AG09309 (cell line): ENCODE measurements around the gene DRC3.

Source experiments
- DNase-seq: peaks from one replicate; pipeline ENCODE4 v3.0.0-alpha.2; 2010; ENCODE audit warnings: low read depth
- H3K4me3 ChIP-seq: 2 replicates; pipeline ENCODE4 v1.5.1; 2011; ENCODE audit warnings: mild to moderate bottlenecking, low read depth, low read length, moderate library complexity; ENCODE audit not compliant: control insufficient read depth
- TF ChIP-seq, protein P1 (sequence below): IDR thresholded peaks from 2 replicates; pipeline ENCODE4 v1.5.1; 2011; ENCODE audit warnings: mild to moderate bottlenecking, low read depth, low read length, inconsistent platforms; ENCODE audit not compliant: insufficient read depth, control insufficient read depth; ENCODE audit errors: missing control alignments

The DRC3 gene

DNA sequence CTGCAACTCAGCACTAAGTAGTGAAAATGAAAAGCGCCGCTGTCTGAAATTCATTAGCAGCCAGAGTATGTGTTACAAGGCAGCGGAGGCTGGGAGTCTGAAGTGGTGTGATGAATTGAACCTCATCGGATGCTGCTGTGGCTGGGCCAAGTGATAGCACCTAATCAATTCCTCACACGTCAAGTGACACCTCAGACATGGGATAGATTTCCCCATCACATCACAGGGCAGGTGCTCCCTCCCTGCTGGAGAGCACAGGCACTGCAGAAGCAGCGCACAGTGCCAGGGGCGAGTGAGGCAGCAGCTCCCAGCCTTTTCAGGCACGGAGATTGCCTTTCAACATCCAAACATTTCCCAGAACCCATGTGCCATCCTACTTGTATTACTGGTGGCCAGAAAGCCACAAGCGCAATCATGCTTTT is 32.2 kb downstream of the DRC3 start:
- no peak for DNase-seq
- TF ChIP-seq, protein P1, sequence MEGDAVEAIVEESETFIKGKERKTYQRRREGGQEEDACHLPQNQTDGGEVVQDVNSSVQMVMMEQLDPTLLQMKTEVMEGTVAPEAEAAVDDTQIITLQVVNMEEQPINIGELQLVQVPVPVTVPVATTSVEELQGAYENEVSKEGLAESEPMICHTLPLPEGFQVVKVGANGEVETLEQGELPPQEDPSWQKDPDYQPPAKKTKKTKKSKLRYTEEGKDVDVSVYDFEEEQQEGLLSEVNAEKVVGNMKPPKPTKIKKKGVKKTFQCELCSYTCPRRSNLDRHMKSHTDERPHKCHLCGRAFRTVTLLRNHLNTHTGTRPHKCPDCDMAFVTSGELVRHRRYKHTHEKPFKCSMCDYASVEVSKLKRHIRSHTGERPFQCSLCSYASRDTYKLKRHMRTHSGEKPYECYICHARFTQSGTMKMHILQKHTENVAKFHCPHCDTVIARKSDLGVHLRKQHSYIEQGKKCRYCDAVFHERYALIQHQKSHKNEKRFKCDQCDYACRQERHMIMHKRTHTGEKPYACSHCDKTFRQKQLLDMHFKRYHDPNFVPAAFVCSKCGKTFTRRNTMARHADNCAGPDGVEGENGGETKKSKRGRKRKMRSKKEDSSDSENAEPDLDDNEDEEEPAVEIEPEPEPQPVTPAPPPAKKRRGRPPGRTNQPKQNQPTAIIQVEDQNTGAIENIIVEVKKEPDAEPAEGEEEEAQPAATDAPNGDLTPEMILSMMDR = peak; percentile 26
- no peak overlapping the region for H3K4me3 ChIP-seq

DNA sequence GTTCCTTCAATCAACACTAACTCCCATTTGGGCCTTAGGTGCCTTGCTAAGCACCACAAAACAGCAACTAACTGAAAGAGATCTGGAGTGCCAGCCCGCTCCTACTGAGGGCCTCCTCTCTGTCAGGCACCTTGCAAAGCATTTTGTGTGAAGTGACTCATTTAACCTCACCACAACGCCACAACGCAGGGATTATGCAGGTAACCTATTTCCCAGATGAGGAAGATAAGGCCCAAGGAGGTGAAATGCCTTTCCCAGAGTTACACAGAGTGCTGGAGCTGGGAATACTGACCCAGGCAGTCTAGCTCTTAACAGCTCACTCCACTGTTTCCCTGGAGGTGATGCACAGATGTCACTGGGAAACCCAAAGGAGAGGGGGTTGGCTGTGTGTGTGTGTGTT is 32.8 kb downstream of the DRC3 start:
- TF ChIP-seq, protein P1 = no peak
- H3K4me3 ChIP-seq = no peak overlapping the region
- DNase-seq = no peak

DNA sequence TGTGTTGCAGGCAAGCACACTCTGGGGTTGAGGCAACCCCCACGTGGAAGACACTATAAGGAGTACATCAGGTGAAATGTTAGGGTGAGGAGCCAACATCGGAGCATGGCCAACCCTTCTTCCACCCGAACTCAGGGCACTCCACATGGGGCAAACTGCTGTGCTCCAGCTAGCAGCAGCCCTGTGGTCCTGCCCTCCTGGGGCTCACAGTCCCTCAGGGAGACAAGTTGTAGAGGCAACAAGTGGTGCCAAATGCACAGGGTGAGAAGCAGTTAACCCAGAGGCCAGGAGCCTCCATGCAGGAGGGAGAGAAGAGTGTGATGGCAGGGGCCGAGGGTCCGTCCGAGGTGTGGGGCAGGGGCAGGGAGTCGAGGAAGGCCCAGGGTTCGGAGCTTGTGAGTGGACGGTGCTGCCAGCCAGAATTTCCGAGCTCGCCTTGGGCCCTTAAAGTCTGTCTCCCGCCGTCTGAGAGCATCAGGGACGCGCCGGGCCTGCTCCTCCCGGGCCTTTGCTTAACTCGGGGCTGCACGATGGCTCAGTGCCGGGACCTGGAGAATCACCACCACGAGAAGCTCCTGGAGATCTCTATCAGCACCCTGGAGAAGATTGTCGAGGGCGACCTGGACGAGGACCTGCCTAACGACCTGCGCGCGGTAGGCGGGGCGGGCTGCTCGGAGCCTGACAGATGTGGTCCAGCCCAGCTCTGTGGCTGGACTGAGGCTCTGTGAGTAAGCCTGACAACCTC is 34.0 kb downstream of the DRC3 start:
- no peak overlapping the region for H3K4me3 ChIP-seq
- TF ChIP-seq, protein P1 = no peak
- no peak for DNase-seq

DNA sequence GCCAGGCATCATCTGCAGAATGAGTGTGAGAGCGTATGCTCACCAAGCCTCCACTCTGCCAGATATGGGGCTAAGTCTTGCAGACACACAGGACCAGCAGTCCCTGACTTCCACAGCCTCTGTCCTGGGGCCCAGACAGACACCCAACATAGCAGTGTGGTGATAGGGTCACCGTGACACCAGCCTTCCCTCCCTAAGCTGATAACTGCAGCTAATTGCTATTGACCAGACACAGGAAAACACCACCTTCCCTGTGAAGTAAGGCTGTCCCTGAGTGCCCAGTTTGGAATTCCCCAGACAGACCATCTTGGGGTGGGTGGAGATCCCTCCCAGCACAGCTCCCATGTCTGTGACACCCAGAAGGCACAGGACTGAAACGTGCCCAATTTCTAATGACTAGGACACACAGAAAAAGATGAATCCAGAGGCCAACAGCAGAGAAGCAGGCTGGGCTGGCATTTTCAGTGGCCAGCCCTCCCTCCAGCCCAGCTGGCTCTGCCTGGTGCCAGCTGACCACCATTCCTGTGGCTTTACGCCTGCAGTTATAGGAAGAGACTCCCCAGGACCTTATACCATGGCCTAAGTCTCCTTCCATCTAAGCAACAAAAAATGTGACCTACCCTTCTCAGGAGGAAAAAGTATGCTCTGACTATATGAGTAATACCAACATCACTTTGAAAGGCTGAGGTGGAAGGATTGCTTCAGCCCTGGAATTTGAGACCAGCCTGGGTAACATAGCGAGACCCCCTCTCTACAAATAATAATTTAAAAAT is 36.0 kb downstream of the DRC3 start:
- TF ChIP-seq, protein P1 = no peak
- peak; percentile 50 for DNase-seq
- no peak overlapping the region for H3K4me3 ChIP-seq

DNA sequence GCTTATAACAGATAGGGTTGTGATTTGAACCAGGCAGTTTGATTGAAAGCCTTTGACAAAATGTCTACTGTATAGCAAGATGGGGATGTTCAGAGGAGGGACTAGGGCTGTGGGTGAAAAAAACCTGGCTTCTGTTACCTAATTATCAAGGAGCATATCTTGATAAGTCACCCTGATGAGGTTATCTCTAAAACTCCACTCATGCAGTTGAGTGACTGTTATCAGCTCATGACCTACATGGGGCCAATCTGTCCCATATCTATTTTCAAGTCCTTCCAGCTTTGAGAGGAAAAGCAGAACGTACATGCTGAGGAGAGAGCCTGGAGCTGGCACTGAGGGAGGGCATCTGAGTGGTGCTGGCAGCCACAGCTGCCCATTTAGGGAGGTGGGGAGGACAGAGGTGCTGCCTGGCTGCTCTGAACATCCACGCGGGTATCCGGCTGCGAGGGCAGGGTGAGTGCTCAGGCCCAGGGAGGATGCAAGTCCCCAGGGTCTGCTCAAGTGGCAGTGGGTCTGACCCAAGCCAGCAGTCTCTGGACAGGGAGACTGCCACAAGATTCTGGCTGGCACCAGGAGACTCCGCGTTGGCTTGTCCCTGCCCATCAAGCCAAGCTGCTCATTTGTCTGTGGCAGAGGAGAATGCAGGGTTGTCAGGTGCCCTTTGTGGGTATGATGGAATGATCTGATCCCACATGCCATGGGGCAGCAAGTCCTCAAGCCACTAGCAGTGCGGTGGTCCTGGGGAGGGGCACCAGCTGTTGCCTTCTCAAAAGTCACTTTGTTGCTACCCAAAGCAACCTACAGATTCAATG is 37.2 kb downstream of the DRC3 start:
- DNase-seq = no peak
- no peak overlapping the region for H3K4me3 ChIP-seq
- TF ChIP-seq, protein P1 = no peak

DNA sequence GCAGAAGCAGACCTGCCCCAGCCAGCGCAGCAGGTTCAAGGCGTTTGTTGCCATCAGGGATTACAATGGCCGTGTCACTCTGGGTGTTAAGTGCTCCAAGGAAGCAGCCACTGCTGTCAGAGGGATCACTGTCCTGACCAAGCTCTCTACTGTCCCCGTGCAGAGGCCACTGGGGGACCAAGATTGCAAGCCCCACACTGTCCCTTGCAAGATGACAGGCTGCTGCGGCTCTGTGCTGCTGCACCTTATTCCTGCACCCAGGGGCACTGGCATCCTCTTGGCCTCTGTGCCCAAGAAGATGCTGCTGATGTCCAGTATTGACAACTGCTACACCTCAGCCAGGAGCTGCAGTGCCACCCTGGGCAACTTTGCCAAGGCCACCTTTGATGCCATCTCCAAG is 38.6 kb downstream of the DRC3 start:
- TF ChIP-seq, protein P1 = no peak
- no peak for DNase-seq
- H3K4me3 ChIP-seq = no peak overlapping the region
